ENCODE results near the gene STON2. TPM values are rescaled to one million over a fixed set of nuclear protein-coding genes. Genes with fewer than 3 reads are reported as not detected.

The STON2 gene
- total and polyA plus RNA-seq, 4 donors: 1.9 to 30.0 (median 7.3) TPM

- WGBS: under 1% methylated on average over 13 of the region's 13 CpGs
- TF ChIP-seq TAF1 (conservative IDR thresholded peaks at IDR 0.05) (no peak), NR2F2 (IDR thresholded peaks at IDR 0.05) (no peak), RAD21 (IDR thresholded peaks at IDR 0.05) (no peak), YY1 (IDR thresholded peaks at IDR 0.05) (no peak), HNF4A (conservative IDR thresholded peaks at IDR 0.05) (no peak), SP1 (IDR thresholded peaks at IDR 0.05) (no peak), FOXA2 (IDR thresholded peaks at IDR 0.05) (no peak), JUND (IDR thresholded peaks at IDR 0.05) (no peak), EGR1 (IDR thresholded peaks at IDR 0.05; ENCODE audit: low read depth in 2 of 2) (no peak), REST (IDR thresholded peaks at IDR 0.05) (no peak)
- TF ChIP-seq, protein P1, sequence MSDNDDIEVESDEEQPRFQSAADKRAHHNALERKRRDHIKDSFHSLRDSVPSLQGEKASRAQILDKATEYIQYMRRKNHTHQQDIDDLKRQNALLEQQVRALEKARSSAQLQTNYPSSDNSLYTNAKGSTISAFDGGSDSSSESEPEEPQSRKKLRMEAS (IDR thresholded peaks at IDR 0.05): no peak
- TF ChIP-seq, protein P2, sequence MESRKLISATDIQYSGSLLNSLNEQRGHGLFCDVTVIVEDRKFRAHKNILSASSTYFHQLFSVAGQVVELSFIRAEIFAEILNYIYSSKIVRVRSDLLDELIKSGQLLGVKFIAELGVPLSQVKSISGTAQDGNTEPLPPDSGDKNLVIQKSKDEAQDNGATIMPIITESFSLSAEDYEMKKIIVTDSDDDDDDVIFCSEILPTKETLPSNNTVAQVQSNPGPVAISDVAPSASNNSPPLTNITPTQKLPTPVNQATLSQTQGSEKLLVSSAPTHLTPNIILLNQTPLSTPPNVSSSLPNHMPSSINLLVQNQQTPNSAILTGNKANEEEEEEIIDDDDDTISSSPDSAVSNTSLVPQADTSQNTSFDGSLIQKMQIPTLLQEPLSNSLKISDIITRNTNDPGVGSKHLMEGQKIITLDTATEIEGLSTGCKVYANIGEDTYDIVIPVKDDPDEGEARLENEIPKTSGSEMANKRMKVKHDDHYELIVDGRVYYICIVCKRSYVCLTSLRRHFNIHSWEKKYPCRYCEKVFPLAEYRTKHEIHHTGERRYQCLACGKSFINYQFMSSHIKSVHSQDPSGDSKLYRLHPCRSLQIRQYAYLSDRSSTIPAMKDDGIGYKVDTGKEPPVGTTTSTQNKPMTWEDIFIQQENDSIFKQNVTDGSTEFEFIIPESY (IDR thresholded peaks at IDR 0.05): no peak
- TF ChIP-seq, protein P3, sequence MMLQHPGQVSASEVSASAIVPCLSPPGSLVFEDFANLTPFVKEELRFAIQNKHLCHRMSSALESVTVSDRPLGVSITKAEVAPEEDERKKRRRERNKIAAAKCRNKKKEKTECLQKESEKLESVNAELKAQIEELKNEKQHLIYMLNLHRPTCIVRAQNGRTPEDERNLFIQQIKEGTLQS (IDR thresholded peaks at IDR 0.05): no peak
- H3K4me1 ChIP-seq (ENCODE audit: control insufficient read depth in 4 of 4, insufficient read depth in 4 of 4, low read length in 3 of 4): peaks cover 7 to 36% (median 21%) of the 10 kb centered on the region in 4 donors
These were observed 179.6 kb downstream of the STON2 start for GRCh38 chr14:81220580-81220829.

GRCh38 chr14:81219759-81220579, 180.2 kb downstream of the STON2 start:
- no peaks in the 10 kb centered on the region for H3K9me3 ChIP-seq (ENCODE audit: control insufficient read depth in 4 of 4, low read length in 3 of 4)
- H3K4me1 ChIP-seq (ENCODE audit: control insufficient read depth in 4 of 4, insufficient read depth in 4 of 4, low read length in 3 of 4): peaks cover 7 to 36% (median 21%) of the 10 kb centered on the region in 4 donors
- peak overlapping the region; percentile 96 to 100 for H3K9ac ChIP-seq (ENCODE audit: low read depth in 1 of 2, low read length in 2 of 2)
- no peak for TF ChIP-seq GABPA (IDR thresholded peaks at IDR 0.05 in 1 of 2, conservative IDR thresholded peaks at IDR 0.05 in 1 of 2)
- TF ChIP-seq, protein P1 (IDR thresholded peaks at IDR 0.05): no peak
- peak overlapping the region; percentile 99 for H3K27ac ChIP-seq (ENCODE audit: low read depth in 1 of 2, low read length in 2 of 2)
- peak; percentile 60 for DNase-seq (ENCODE audit: low spot score)
- peaks cover 3 to 6% (median 5%) of the 10 kb centered on the region in 4 donors for H3K36me3 ChIP-seq (ENCODE audit: control insufficient read depth in 4 of 4, insufficient read depth in 3 of 4, low read depth in 1 of 4, low read length in 3 of 4)
- peak overlapping the region; percentile 92 to 96 (median 94) for H3K4me3 ChIP-seq (ENCODE audit: low read depth in 1 of 3, low read length in 3 of 3)
- no peaks in the 10 kb centered on the region for H3K27me3 ChIP-seq (ENCODE audit: control insufficient read depth in 4 of 4, insufficient read depth in 4 of 4, low read length in 3 of 4)
- under 1% methylated on average over 84 of the region's 84 CpGs for WGBS

More at GRCh38 chr14:81220580-81220829, 179.6 kb downstream of the STON2 start:
- no peaks in the 10 kb centered on the region for H3K9me3 ChIP-seq (ENCODE audit: control insufficient read depth in 4 of 4, low read length in 3 of 4)
- peak overlapping the region; percentile 74 to 94 (median 74) for H3K4me3 ChIP-seq (ENCODE audit: low read depth in 1 of 3, low read length in 3 of 3)
- H3K27ac ChIP-seq (ENCODE audit: low read depth in 1 of 2, low read length in 2 of 2): peak overlapping the region; percentile 99
- no peak for DNase-seq (ENCODE audit: low spot score)
- peak overlapping the region; percentile 79 to 91 for H3K9ac ChIP-seq (ENCODE audit: low read depth in 1 of 2, low read length in 2 of 2)
- no peaks in the 10 kb centered on the region for H3K27me3 ChIP-seq (ENCODE audit: control insufficient read depth in 4 of 4, insufficient read depth in 4 of 4, low read length in 3 of 4)
- H3K36me3 ChIP-seq (ENCODE audit: control insufficient read depth in 4 of 4, insufficient read depth in 3 of 4, low read depth in 1 of 4, low read length in 3 of 4): peaks cover 2 to 5% (median 4%) of the 10 kb centered on the region in 4 donors
